Measurements from ENCODE around the gene PXDN.

PXDN gene

DNA sequence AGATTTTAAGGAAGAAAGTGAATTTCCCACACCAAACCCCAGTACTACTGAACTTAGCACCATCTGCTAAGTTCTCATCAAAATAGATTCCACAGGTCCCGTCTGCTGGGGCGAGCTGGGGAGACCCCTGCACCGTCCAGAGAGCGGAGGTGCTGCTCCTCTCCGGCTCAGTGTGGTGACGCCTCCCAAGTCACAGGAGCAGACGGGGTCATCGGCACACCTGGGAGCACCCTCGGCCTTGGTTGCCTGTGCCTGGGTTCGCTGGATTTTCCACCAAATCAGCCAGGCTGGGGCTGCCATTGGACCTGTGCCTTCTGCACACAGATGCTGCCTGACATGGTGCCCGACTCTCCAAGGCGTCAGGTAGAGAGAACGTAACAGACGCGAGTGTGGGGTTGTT, 141.3 kb downstream of the PXDN start:
- H3K4me3 ChIP-seq (ENCODE audit: low read depth, low read length): no peak overlapping the region
- TF ChIP-seq, protein P1, sequence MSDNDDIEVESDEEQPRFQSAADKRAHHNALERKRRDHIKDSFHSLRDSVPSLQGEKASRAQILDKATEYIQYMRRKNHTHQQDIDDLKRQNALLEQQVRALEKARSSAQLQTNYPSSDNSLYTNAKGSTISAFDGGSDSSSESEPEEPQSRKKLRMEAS (IDR thresholded peaks at IDR 0.05; ENCODE audit: low read depth, low read length): no peak
- TF ChIP-seq MYC (IDR thresholded peaks at IDR 0.05; ENCODE audit: low read depth, low read length) (no peak), POLR2A (IDR thresholded peaks at IDR 0.05; ENCODE audit: extremely low read depth, insufficient read length) (no peak)
- TF ChIP-seq, protein P2, sequence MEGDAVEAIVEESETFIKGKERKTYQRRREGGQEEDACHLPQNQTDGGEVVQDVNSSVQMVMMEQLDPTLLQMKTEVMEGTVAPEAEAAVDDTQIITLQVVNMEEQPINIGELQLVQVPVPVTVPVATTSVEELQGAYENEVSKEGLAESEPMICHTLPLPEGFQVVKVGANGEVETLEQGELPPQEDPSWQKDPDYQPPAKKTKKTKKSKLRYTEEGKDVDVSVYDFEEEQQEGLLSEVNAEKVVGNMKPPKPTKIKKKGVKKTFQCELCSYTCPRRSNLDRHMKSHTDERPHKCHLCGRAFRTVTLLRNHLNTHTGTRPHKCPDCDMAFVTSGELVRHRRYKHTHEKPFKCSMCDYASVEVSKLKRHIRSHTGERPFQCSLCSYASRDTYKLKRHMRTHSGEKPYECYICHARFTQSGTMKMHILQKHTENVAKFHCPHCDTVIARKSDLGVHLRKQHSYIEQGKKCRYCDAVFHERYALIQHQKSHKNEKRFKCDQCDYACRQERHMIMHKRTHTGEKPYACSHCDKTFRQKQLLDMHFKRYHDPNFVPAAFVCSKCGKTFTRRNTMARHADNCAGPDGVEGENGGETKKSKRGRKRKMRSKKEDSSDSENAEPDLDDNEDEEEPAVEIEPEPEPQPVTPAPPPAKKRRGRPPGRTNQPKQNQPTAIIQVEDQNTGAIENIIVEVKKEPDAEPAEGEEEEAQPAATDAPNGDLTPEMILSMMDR (IDR thresholded peaks at IDR 0.05; ENCODE audit: low read depth, low read length): no peak
- no peak for DNase-seq (ENCODE audit: low read depth)

DNA sequence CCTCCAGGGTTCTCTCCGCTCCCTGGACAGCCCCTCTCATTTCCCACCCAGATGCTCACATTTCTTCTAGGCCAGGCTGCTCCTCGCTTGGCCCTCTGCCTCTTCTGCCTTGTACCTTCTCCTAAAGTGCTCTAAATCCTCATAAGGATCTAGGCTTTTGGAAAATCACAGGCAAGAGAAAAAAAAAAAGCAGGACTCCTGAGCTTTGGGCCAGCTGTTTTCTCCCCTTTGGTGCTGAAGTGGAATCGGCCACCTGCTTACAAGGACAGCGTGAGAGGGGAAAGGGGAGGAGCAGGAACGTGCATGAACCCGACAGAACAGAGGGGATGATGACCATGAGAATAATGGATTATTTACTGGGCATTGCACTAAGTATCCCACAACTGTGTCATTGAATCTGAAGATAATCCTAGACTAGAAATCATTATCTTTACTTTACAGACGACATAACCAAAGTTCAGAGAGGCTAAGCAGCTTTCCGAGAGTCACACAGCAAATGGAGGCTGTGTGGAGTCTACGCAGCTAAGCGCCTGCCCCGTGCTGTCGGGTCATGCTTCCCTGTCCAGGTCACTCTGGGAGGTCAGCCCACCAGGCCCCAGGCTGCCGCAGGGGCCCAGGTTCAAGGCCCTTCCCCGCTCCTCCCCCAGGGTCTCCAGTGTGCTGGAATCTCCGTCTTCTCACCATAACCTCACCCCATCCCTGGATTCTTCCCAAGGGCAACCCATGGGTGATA, 141.9 kb downstream of the PXDN start:
- no peak overlapping the region for H3K4me3 ChIP-seq (ENCODE audit: low read depth, low read length)
- no peak for DNase-seq (ENCODE audit: low read depth)
- TF ChIP-seq, protein P2 (IDR thresholded peaks at IDR 0.05; ENCODE audit: low read depth, low read length): no peak
- TF ChIP-seq, protein P1 (IDR thresholded peaks at IDR 0.05; ENCODE audit: low read depth, low read length): no peak
- TF ChIP-seq POLR2A (IDR thresholded peaks at IDR 0.05; ENCODE audit: extremely low read depth, insufficient read length) (no peak), MYC (IDR thresholded peaks at IDR 0.05; ENCODE audit: low read depth, low read length) (no peak)

DNA sequence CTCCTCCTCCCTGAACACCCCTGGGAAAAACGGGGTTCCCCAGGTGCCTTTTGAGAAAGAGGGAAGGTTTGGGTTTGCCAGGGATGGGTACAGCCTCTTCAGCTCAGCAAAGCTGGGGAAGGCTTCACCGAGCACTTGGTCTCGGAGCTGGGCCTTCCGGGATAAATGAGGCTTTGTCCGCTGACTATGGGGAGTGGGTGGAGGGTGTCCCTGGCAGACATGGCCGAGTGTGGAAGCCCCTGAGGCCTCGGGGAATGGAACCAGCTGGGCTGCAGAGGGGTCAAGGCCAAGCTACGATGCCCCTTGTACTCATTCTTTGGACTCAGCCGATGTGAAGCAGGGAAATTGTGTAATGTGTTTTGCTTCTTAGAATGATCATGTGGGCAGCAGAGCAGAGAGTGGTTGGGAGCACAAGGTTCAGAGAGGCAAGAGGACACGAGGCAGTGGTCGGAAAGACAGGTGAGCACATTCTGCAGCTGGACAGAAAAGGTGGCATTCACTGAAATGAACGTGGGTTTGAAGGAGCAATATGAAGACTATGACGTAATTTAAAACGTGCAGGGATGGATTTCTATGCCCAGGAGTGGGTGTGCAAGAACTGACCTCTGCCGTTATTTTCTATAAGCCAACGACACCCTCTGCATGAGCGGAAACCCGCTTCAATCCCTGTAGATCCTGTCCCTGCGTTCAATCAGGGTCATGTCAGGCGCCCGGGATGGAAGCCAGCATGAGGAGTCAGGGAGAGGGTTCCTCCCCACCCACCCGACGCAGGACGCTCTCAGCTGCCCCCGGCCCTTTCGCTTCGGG, 142.6 kb downstream of the PXDN start:
- H3K4me3 ChIP-seq (ENCODE audit: low read depth, low read length): no peak overlapping the region
- TF ChIP-seq POLR2A (IDR thresholded peaks at IDR 0.05; ENCODE audit: extremely low read depth, insufficient read length): no peak
- TF ChIP-seq, protein P2 (IDR thresholded peaks at IDR 0.05; ENCODE audit: low read depth, low read length): no peak
- TF ChIP-seq, protein P1 (IDR thresholded peaks at IDR 0.05; ENCODE audit: low read depth, low read length): no peak
- no peak for DNase-seq (ENCODE audit: low read depth)

DNA sequence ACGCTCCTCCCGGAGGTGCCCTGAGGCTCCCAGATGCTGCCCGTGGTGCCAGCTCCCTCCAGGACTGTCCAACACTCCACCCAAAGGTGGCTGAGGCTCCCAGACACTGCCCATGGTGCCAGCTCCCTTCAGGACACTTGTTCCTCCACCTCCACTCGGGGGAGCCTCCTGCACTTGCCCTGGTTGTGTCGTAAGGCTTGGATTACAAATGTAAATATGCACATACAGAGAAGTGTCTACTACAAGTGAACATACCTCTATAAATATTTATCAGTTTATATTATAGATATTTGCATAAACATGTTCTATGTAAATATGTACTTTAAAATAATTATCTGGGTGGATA, 143.3 kb downstream of the PXDN start:
- H3K4me3 ChIP-seq (ENCODE audit: low read depth, low read length): no peak overlapping the region
- no peak for DNase-seq (ENCODE audit: low read depth)
- TF ChIP-seq, protein P1 (IDR thresholded peaks at IDR 0.05; ENCODE audit: low read depth, low read length): no peak
- TF ChIP-seq POLR2A (IDR thresholded peaks at IDR 0.05; ENCODE audit: extremely low read depth, insufficient read length): no peak
- TF ChIP-seq MYC (IDR thresholded peaks at IDR 0.05; ENCODE audit: low read depth, low read length): no peak
- TF ChIP-seq, protein P2 (IDR thresholded peaks at IDR 0.05; ENCODE audit: low read depth, low read length): no peak

DNA sequence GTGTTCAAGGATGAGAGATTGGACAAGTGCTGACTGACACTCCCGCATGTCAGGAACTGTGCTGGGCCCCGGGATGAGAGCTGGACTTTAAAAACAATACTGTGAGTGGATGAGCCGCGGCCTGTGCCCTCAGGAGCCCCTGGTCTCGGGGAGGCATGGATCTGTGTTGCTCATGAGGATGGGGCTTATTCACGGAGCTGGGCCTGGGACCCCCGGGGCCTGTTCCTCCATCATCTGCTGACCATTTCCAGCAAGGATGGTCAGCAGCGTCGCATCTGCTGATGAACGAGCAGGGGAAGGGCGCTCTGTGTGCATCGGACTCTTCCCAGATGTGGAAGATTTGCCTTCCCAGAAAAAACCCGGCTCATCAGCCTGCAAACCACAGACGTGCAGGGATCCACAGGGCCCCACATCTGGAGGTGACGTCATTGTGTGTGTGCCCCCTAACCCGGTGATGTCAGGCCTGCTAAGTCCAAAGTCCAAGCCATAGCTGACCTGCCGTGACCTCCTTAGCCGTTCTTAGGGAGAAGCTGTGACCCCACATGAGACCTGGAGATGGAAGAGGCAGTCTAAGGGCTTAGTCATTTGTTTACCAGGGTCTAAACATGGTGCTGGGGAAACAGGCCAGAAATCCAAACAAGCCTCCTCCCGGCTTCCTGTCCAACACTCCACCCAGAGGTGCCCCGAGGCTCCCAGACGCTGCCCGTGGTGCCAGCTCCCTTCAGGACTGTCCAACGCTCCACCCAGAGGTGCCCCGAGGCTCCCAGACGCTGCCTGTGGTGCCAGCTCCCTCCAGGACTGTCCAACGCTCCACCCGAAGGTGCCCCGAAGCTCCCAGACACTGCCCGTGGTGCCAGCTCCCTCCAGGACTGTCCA, 143.9 kb downstream of the PXDN start:
- no peak for DNase-seq (ENCODE audit: low read depth)
- H3K4me3 ChIP-seq (ENCODE audit: low read depth, low read length): no peak overlapping the region

More for the DNA sequence above, 143.9 kb downstream of the PXDN start:
- no peak for TF ChIP-seq MYC (IDR thresholded peaks at IDR 0.05; ENCODE audit: low read depth, low read length)
- TF ChIP-seq, protein P1 (IDR thresholded peaks at IDR 0.05; ENCODE audit: low read depth, low read length): no peak
